NB4 (cell line): ENCODE measurements around the gene TRIP12.

Experiments
- MAX ChIP-seq: IDR thresholded peaks from 2 replicates; pipeline ENCODE4 v1.6.1; 2011; ENCODE audit warnings: low read depth, low read length
- TF ChIP-seq, protein P1 (sequence below): IDR thresholded peaks from one replicate; pipeline ENCODE4 v1.5.1; 2012; ENCODE audit warnings: low read depth, low read length

DNA sequence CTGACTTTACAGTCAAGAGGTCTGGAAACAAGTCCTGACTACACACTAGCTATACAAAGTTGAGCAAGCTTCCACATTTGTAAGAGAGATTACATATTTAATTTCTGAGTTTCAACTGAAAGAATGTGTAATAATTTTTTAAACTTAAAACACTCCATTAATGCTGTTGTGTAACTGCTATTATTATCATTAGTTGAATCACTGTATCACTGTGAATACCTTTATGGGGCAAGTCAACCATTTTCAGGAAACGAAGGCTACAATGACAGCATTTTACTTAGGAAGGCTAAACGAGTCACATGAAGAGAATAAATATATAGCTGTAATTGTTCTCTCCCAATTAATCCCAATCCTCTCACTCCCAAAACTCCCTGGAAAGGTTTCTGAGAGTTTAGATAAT is 46.3 kb downstream of the TRIP12 start:
- TF ChIP-seq, protein P1, sequence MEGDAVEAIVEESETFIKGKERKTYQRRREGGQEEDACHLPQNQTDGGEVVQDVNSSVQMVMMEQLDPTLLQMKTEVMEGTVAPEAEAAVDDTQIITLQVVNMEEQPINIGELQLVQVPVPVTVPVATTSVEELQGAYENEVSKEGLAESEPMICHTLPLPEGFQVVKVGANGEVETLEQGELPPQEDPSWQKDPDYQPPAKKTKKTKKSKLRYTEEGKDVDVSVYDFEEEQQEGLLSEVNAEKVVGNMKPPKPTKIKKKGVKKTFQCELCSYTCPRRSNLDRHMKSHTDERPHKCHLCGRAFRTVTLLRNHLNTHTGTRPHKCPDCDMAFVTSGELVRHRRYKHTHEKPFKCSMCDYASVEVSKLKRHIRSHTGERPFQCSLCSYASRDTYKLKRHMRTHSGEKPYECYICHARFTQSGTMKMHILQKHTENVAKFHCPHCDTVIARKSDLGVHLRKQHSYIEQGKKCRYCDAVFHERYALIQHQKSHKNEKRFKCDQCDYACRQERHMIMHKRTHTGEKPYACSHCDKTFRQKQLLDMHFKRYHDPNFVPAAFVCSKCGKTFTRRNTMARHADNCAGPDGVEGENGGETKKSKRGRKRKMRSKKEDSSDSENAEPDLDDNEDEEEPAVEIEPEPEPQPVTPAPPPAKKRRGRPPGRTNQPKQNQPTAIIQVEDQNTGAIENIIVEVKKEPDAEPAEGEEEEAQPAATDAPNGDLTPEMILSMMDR = no peak
- TF ChIP-seq MAX = no peak
